Mesendoderm (in vitro differentiated cells): Measurements from ENCODE around the gene CCDC91.
A peak's percentile ranks its signal among the peaks of the same experiment; 100 is the strongest.
"Not testable (repeated sequence)": the region's sequence is repeated elsewhere in the genome, so short reads cannot be mapped to it uniquely, and the experiment has no call there.

Source experiments
- DNase-seq: peaks from one replicate; pipeline ENCODE4 v3.0.0; 2013
- H2AK5ac ChIP-seq: 2 replicates; pipeline ENCODE4 v1.6.1; 2013; ENCODE audit warnings: low read length, inconsistent platforms
- H2BK120ac ChIP-seq: 2 replicates; pipeline ENCODE4 v1.6.1; 2013; ENCODE audit warnings: low read depth, mild to moderate bottlenecking, low read length, moderate library complexity, mixed read lengths
- H2BK15ac ChIP-seq: replicated peaks from 2 replicates; pipeline ENCODE4 v1.6.1; 2013; ENCODE audit warnings: low read depth, mild to moderate bottlenecking, moderate library complexity
- H2BK5ac ChIP-seq: 2 replicates; pipeline ENCODE4 v1.6.1; 2013; ENCODE audit warnings: low read length, inconsistent platforms
- H3K18ac ChIP-seq: 2 replicates; pipeline ENCODE4 v1.6.1; 2013; ENCODE audit warnings: mild to moderate bottlenecking, low read length, mixed read lengths
- H3K23ac ChIP-seq: one replicate; pipeline ENCODE4 v1.6.1; 2013; ENCODE audit warnings: low read length
- H3K27ac ChIP-seq: 2 replicates; pipeline ENCODE4 v1.5.1; 2013; ENCODE audit warnings: low read depth, mild to moderate bottlenecking, inconsistent platforms, low read length, moderate library complexity
- H3K27me3 ChIP-seq: 2 replicates; pipeline ENCODE4 v1.6.1; 2013; ENCODE audit warnings: low read length, control low read depth, mild to moderate bottlenecking, inconsistent platforms; ENCODE audit not compliant: insufficient read depth, poor library complexity
- H3K36me3 ChIP-seq: 2 replicates; pipeline ENCODE4 v1.6.1; 2013; ENCODE audit warnings: low read length, inconsistent platforms; ENCODE audit not compliant: control insufficient read depth, insufficient read depth
- H3K4ac ChIP-seq: one replicate; pipeline ENCODE4 v1.6.1; 2013; ENCODE audit warnings: low read depth, mild to moderate bottlenecking, low read length, moderate library complexity
- H3K4me1 ChIP-seq: 2 replicates; pipeline ENCODE4 v1.6.1; 2013; ENCODE audit warnings: low read depth, low read length, inconsistent platforms; ENCODE audit not compliant: control insufficient read depth
- H3K4me2 ChIP-seq: 2 replicates; pipeline ENCODE4 v1.6.1; 2013; ENCODE audit warnings: low read length
- H3K4me3 ChIP-seq: 2 replicates; pipeline ENCODE4 v1.5.1; 2013; ENCODE audit warnings: mild to moderate bottlenecking, low read length
- H3K56ac ChIP-seq: one replicate; pipeline ENCODE4 v1.6.1; 2013; ENCODE audit warnings: low read length
- H3K79me1 ChIP-seq: 2 replicates; pipeline ENCODE4 v1.6.1; 2013; ENCODE audit warnings: low read length, inconsistent platforms
- H3K79me2 ChIP-seq: 2 replicates; pipeline ENCODE4 v1.6.1; 2013; ENCODE audit warnings: mild to moderate bottlenecking, low read length; ENCODE audit not compliant: control insufficient read depth, insufficient read depth
- H3K9ac ChIP-seq: 2 replicates; pipeline ENCODE4 v1.6.1; 2013; ENCODE audit warnings: low read length, inconsistent platforms
- H4K5ac ChIP-seq: one replicate; pipeline ENCODE4 v1.6.1; 2013; ENCODE audit warnings: low read length
- H4K8ac ChIP-seq: one replicate; pipeline ENCODE4 v1.6.1; 2013; ENCODE audit warnings: low read depth, mild to moderate bottlenecking, control low read depth, low read length, moderate library complexity
- WGBS: extraction: QIAGEN DNeasy Blood & Tissue Kit; methylation state at CpG from one replicate; pipeline ENCODE4 v1.1.7; 2013; ENCODE audit warnings: low lambda C conversion rate, missing lambda C conversion rate; ENCODE audit not compliant: insufficient coverage; ENCODE audit errors: extremely low coverage; 5-methylcytosine and 5-hydroxymethylcytosine counted together

The CCDC91 gene

DNA sequence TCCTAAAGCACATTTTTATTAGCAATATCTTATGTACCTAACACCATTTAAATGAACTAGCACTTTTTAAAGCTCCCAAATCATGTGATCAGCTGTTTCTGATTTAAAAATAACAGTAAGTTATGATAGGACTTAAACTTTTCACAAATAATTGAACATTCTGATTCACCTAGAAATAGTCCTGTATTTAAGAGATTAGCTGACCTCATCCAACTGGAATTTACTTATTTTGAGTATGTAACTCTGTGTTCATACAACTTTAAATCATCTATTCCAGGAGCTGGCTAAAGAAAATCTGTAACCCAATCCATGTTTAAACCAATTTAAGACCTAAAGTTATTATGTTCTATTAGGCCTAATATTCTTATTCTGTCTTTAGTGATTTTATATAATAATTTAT lies 184.3 kb downstream of the CCDC91 start:
- Histone ChIP-seq H3K79me2 (no peaks in the 10 kb centered on the region), H3K4me2 (no peak overlapping the region), H2AK5ac (no peak overlapping the region), H3K18ac (no peak overlapping the region), H4K5ac (no peak overlapping the region), H3K79me1 (no peaks in the 10 kb centered on the region), H3K4ac (no peak overlapping the region), H3K27ac (no peak overlapping the region), H3K27me3 (no peaks in the 10 kb centered on the region), H3K9ac (no peak overlapping the region), H3K4me3 (no peak overlapping the region), H2BK5ac (no peak overlapping the region), H2BK15ac (no peak overlapping the region), H3K36me3 (no peaks in the 10 kb centered on the region), H3K56ac (no peak overlapping the region), H2BK120ac (no peak overlapping the region), H3K4me1 (no peaks in the 10 kb centered on the region), H3K23ac (no peak overlapping the region), H4K8ac (no peak overlapping the region)
- DNase-seq, result peak; percentile 5

DNA sequence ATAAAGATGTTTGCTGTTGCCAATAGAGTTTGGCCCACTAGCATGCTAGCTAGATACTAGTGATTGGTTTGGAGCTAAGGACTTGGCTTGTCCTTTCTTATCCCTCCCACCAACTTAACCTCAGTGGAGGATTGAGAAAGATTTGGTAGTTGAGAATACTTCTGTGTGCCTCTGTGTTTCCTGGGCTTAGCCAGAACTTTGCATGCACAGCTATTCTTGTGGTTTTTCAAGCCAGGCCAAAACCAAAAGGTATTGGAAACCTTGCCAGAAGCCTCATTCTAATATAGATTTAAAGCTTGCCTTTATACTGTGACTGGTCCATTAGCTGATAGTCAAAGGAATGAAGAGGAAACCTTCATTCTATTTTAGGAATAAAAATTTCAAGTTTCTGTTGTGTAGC lies 188.5 kb downstream of the CCDC91 start:
- no peak for DNase-seq

DNA sequence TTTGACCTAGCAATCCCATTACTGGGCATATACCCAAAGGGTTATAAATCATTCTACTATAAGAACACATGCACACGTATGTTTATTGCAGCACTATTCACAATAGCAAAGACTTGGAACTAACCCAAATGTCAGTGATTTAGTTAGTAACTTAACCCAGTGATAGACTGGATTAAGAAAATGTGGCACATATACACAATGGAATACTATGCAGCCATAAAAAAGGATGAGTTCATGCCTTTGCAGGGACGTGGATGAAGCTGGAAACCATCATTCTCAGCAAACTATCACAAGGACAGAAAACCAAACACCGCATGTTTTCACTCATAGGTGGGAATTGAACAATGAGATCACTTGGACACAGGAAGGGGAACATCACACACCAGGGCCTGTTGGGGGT lies 189.5 kb downstream of the CCDC91 start:
- H3K27me3 ChIP-seq, H3K27ac ChIP-seq, DNase-seq, H3K4ac ChIP-seq, H2BK120ac ChIP-seq, H3K23ac ChIP-seq, H3K36me3 ChIP-seq, H4K8ac ChIP-seq, H2AK5ac ChIP-seq, H3K4me3 ChIP-seq, H3K79me1 ChIP-seq, H4K5ac ChIP-seq, H3K4me1 ChIP-seq, H2BK5ac ChIP-seq, H3K4me2 ChIP-seq, H3K18ac ChIP-seq, H3K56ac ChIP-seq, H3K79me2 ChIP-seq, H3K9ac ChIP-seq, H2BK15ac ChIP-seq: not testable (repeated sequence)
- WGBS, result no CpG with 5 or more reads among the region's 3 CpGs

More for the DNA sequence above, 188.5 kb downstream of the CCDC91 start:
- Histone ChIP-seq H3K18ac (no peak overlapping the region), H3K27me3 (no peaks in the 10 kb centered on the region), H3K79me2 (no peaks in the 10 kb centered on the region), H2BK120ac (no peak overlapping the region), H3K27ac (no peak overlapping the region), H3K4me3 (no peak overlapping the region), H4K8ac (no peak overlapping the region), H3K9ac (no peak overlapping the region), H3K4me2 (no peak overlapping the region), H3K56ac (no peak overlapping the region), H2BK15ac (no peak overlapping the region), H3K23ac (no peak overlapping the region), H4K5ac (no peak overlapping the region), H2BK5ac (no peak overlapping the region), H2AK5ac (no peak overlapping the region), H3K4me1 (no peaks in the 10 kb centered on the region), H3K79me1 (no peaks in the 10 kb centered on the region), H3K36me3 (no peaks in the 10 kb centered on the region), H3K4ac (no peak overlapping the region)

DNA sequence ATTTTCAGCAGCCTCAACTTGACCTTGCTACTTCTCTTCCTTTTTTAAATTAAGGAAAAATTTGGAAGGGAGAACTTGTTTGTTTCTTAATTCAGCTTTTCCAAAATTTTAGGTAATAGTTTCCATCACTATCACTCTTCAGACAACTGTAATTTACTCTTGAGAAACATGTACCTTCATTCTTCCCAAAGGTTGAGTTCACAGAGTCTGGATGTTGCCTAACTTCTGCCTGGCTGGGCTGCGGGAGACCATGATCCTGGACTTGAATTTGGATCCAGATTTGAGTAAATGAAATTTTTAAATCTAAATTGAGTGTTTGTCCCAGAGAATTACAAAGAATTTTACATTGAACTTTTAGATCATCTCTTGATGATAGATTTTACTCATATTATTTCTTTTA lies 193.1 kb downstream of the CCDC91 start:
- Histone ChIP-seq H3K56ac (no peak overlapping the region), H3K36me3 (no peaks in the 10 kb centered on the region)
- WGBS, result no CpG with 5 or more reads among the region's 1 CpG

DNA sequence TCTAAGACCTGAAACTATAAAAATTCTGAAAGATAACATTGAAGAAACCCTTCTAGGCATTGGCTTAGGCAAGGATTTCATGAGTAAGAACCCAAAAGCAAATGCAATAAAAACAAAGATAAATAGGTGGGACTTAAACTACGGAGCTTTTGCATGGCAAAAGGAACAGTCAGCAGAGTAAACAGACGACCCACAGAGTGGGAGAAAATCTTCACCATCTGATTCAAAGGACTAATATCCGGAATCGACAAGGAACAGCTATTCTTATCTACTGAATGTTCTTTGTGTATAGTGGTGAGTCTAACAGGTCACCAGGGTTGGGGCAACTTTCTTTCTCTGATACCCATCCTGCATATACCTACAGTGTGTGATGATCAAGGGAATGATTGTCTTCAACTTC lies 198.6 kb downstream of the CCDC91 start:
- H3K27me3 ChIP-seq, result no peaks in the 10 kb centered on the region
- H3K36me3 ChIP-seq, result no peaks in the 10 kb centered on the region
- no CpG with 5 or more reads among the region's 4 CpGs for WGBS
- no peak overlapping the region for H2BK15ac ChIP-seq
- peak; percentile 18 for DNase-seq
- H3K56ac ChIP-seq, result no peak overlapping the region
- H3K9ac ChIP-seq, result no peak overlapping the region
- no peak overlapping the region for H3K18ac ChIP-seq
- no peak overlapping the region for H4K8ac ChIP-seq
- H3K4me3 ChIP-seq, result no peak overlapping the region
- no peak overlapping the region for H2AK5ac ChIP-seq
- H3K4ac ChIP-seq, result no peak overlapping the region
- no peaks in the 10 kb centered on the region for H3K79me2 ChIP-seq
- no peak overlapping the region for H4K5ac ChIP-seq
- no peaks in the 10 kb centered on the region for H3K79me1 ChIP-seq
- no peak overlapping the region for H2BK5ac ChIP-seq
- H3K4me2 ChIP-seq, result no peak overlapping the region
- no peak overlapping the region for H2BK120ac ChIP-seq
- H3K23ac ChIP-seq, result no peak overlapping the region
- no peak overlapping the region for H3K27ac ChIP-seq
- no peaks in the 10 kb centered on the region for H3K4me1 ChIP-seq

More for the DNA sequence above, 193.1 kb downstream of the CCDC91 start:
- Histone ChIP-seq H3K79me2 (no peaks in the 10 kb centered on the region), H3K4ac (no peak overlapping the region), H4K8ac (no peak overlapping the region), H3K4me3 (no peak overlapping the region), H2AK5ac (no peak overlapping the region), H3K4me1 (no peaks in the 10 kb centered on the region), H2BK5ac (no peak overlapping the region), H3K23ac (no peak overlapping the region), H3K9ac (no peak overlapping the region), H4K5ac (no peak overlapping the region), H2BK120ac (no peak overlapping the region), H3K18ac (no peak overlapping the region), H2BK15ac (no peak overlapping the region), H3K4me2 (no peak overlapping the region), H3K79me1 (no peaks in the 10 kb centered on the region), H3K27ac (no peak overlapping the region), H3K27me3 (no peaks in the 10 kb centered on the region)
- DNase-seq, result no peak

DNA sequence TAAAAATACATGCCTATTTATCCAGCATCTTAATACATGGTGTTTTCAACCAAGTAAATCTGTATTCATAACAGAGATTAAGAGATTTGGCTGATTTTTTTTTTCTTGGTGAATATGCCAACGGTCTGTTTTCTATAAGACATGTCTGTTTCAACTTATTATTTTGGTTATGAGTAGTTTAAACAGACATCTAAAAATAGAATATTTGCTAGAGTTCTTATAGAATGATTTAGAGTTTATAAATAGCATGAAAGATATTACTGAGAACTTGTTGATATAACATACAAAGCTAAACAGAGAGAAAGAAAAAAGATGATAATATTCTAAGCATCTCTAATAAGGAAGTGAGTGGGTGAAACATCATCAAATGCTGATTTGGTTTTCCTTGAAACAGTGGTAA lies 199.9 kb downstream of the CCDC91 start:
- Histone ChIP-seq H3K4me3 (no peak overlapping the region), H3K4me2 (no peak overlapping the region), H3K23ac (no peak overlapping the region), H3K79me2 (no peaks in the 10 kb centered on the region), H3K56ac (no peak overlapping the region), H3K27ac (no peak overlapping the region), H2BK5ac (no peak overlapping the region), H4K8ac (no peak overlapping the region), H3K18ac (no peak overlapping the region), H3K36me3 (no peaks in the 10 kb centered on the region), H2BK120ac (no peak overlapping the region), H3K4ac (no peak overlapping the region), H3K4me1 (no peaks in the 10 kb centered on the region), H2AK5ac (no peak overlapping the region), H3K9ac (no peak overlapping the region), H2BK15ac (no peak overlapping the region), H3K27me3 (no peaks in the 10 kb centered on the region), H4K5ac (no peak overlapping the region), H3K79me1 (no peaks in the 10 kb centered on the region)
- WGBS, result no CpG with 5 or more reads among the region's 1 CpG
- DNase-seq, result no peak
